ENCODE results near the gene NPC1.
"Not testable (repeated sequence)": the region's sequence is repeated elsewhere in the genome, so short reads cannot be mapped to it uniquely, and the experiment has no call there.

The NPC1 gene

GRCh38 chr18:23592911-23593310, 6.6 kb upstream of the NPC1 start:
- no peaks in the 10 kb centered on the region for H3K36me3 Mint-ChIP-seq
- DNase-seq (ENCODE audit: low spot score in 2 of 2) (no peak), ATAC-seq (ENCODE audit: low read depth) (no peak)
- peaks cover 4% of the 10 kb centered on the region for H3K27me3 Mint-ChIP-seq
- H3K4me1 Mint-ChIP-seq, result peaks cover 7% of the 10 kb centered on the region
- no peaks in the 10 kb centered on the region for H3K9me3 Mint-ChIP-seq
- H3K4me3 Mint-ChIP-seq, result no peak overlapping the region
- H3K27ac Mint-ChIP-seq, result no peak overlapping the region

GRCh38 chr18:23591011-23591410, 4.7 kb upstream of the NPC1 start:
- DNase-seq (ENCODE audit: low spot score in 2 of 2) (no peak), ATAC-seq (ENCODE audit: low read depth) (no peak)
- no peak overlapping the region for H3K27ac Mint-ChIP-seq
- no peaks in the 10 kb centered on the region for H3K36me3 Mint-ChIP-seq
- peaks cover 4% of the 10 kb centered on the region for H3K27me3 Mint-ChIP-seq
- H3K4me1 Mint-ChIP-seq, result peaks cover 3% of the 10 kb centered on the region
- no peak overlapping the region for H3K4me3 Mint-ChIP-seq
- H3K9me3 Mint-ChIP-seq, result no peaks in the 10 kb centered on the region

- Mint-ChIP-seq H3K27ac (no peak overlapping the region), H3K9me3 (no peaks in the 10 kb centered on the region), H3K4me1 (peaks cover 11% of the 10 kb centered on the region), H3K4me3 (no peak overlapping the region), H3K36me3 (no peaks in the 10 kb centered on the region), H3K27me3 (peaks cover 4% of the 10 kb centered on the region)
- DNase-seq (ENCODE audit: low spot score in 2 of 2) (no peak), ATAC-seq (ENCODE audit: low read depth) (no peak)
Observed at GRCh38 chr18:23588836-23589560, 2.7 kb upstream of the NPC1 start.

GRCh38 chr18:23587220-23587642, 925 bp upstream of the NPC1 start:
- Mint-ChIP-seq H3K4me1 (peaks cover 15% of the 10 kb centered on the region), H3K36me3 (peaks cover 2% of the 10 kb centered on the region), H3K27me3 (no peaks in the 10 kb centered on the region), H3K9me3 (no peaks in the 10 kb centered on the region), H3K4me3 (peak overlapping the region; percentile 92), H3K27ac (peak overlapping the region; percentile 96)
- ATAC-seq (ENCODE audit: low read depth), result no peak
- no peak for DNase-seq (ENCODE audit: low spot score in 2 of 2)

GRCh38 chr18:23585897-23586248, 433 bp downstream of the NPC1 start:
- ATAC-seq (ENCODE audit: low read depth) (no peak), DNase-seq (ENCODE audit: low spot score in 2 of 2) (no peak)
- Mint-ChIP-seq H3K4me3 (peak overlapping the region; percentile 92), H3K4me1 (peaks cover 15% of the 10 kb centered on the region), H3K27ac (peak overlapping the region; percentile 96), H3K36me3 (peaks cover 2% of the 10 kb centered on the region), H3K9me3 (no peaks in the 10 kb centered on the region), H3K27me3 (no peaks in the 10 kb centered on the region)

GRCh38 chr18:23585007-23585871, 1.1 kb downstream of the NPC1 start:
- Mint-ChIP-seq H3K4me1 (peaks cover 21% of the 10 kb centered on the region), H3K27ac (peak overlapping the region; percentile 96), H3K36me3 (peaks cover 5% of the 10 kb centered on the region), H3K4me3 (peak overlapping the region; percentile 92), H3K9me3 (no peaks in the 10 kb centered on the region), H3K27me3 (no peaks in the 10 kb centered on the region)
- DNase-seq (ENCODE audit: low spot score in 2 of 2) (peak; percentile 17 to 20), ATAC-seq (ENCODE audit: low read depth) (no peak)

GRCh38 chr18:23584019-23584983, 2.0 kb downstream of the NPC1 start:
- DNase-seq (ENCODE audit: low spot score in 2 of 2) (no peak), ATAC-seq (ENCODE audit: low read depth) (no peak)
- no peak overlapping the region for H3K4me3 Mint-ChIP-seq
- H3K9me3 Mint-ChIP-seq, result no peaks in the 10 kb centered on the region
- H3K4me1 Mint-ChIP-seq, result peaks cover 23% of the 10 kb centered on the region
- H3K36me3 Mint-ChIP-seq, result peaks cover 5% of the 10 kb centered on the region
- H3K27me3 Mint-ChIP-seq, result no peaks in the 10 kb centered on the region
- H3K27ac Mint-ChIP-seq, result no peak overlapping the region

- peaks cover 32% of the 10 kb centered on the region for H3K4me1 Mint-ChIP-seq
- ATAC-seq (ENCODE audit: low read depth), result no peak
- peak overlapping the region; percentile 28 for H3K27ac Mint-ChIP-seq
Observed at GRCh38 chr18:23583071-23583865, 3.0 kb downstream of the NPC1 start.

GRCh38 chr18:23580677-23581367, 5.5 kb downstream of the NPC1 start:
- Mint-ChIP-seq H3K4me3 (no peak overlapping the region), H3K36me3 (peaks cover 12% of the 10 kb centered on the region), H3K4me1 (peaks cover 28% of the 10 kb centered on the region), H3K9me3 (no peaks in the 10 kb centered on the region), H3K27ac (peak overlapping the region; percentile 73), H3K27me3 (no peaks in the 10 kb centered on the region)
- DNase-seq (ENCODE audit: low spot score in 2 of 2) (no peak), ATAC-seq (ENCODE audit: low read depth) (no peak)

More at GRCh38 chr18:23583071-23583865, 3.0 kb downstream of the NPC1 start:
- no peak overlapping the region for H3K4me3 Mint-ChIP-seq
- DNase-seq (ENCODE audit: low spot score in 2 of 2), result no peak
- H3K27me3 Mint-ChIP-seq, result no peaks in the 10 kb centered on the region
- no peaks in the 10 kb centered on the region for H3K9me3 Mint-ChIP-seq
- H3K36me3 Mint-ChIP-seq, result peaks cover 9% of the 10 kb centered on the region

GRCh38 chr18:23578891-23579653, 7.2 kb downstream of the NPC1 start:
- ATAC-seq (ENCODE audit: low read depth) (no peak), DNase-seq (ENCODE audit: low spot score in 2 of 2) (no peak)
- Mint-ChIP-seq H3K36me3 (peaks cover 15% of the 10 kb centered on the region), H3K4me1 (peaks cover 28% of the 10 kb centered on the region), H3K27me3 (no peaks in the 10 kb centered on the region), H3K27ac (peak overlapping the region; percentile 11), H3K4me3 (no peak overlapping the region), H3K9me3 (no peaks in the 10 kb centered on the region)

- Mint-ChIP-seq H3K36me3 (peaks cover 14% of the 10 kb centered on the region), H3K4me1 (peaks cover 30% of the 10 kb centered on the region), H3K9me3 (no peaks in the 10 kb centered on the region), H3K27me3 (no peaks in the 10 kb centered on the region), H3K4me3 (no peak overlapping the region), H3K27ac (peak overlapping the region; percentile 11)
- ATAC-seq (ENCODE audit: low read depth), result no peak
- no peak for DNase-seq (ENCODE audit: low spot score in 2 of 2)
Observed at GRCh38 chr18:23578067-23578701, 8.1 kb downstream of the NPC1 start.

GRCh38 chr18:23577521-23577920, 8.8 kb downstream of the NPC1 start:
- Mint-ChIP-seq H3K4me1 (peaks cover 28% of the 10 kb centered on the region), H3K36me3 (peaks cover 13% of the 10 kb centered on the region)
- ATAC-seq (ENCODE audit: low read depth); H3K27me3 Mint-ChIP-seq; H3K9me3 Mint-ChIP-seq; H3K27ac Mint-ChIP-seq; H3K4me3 Mint-ChIP-seq; DNase-seq (ENCODE audit: low spot score in 2 of 2): not testable (repeated sequence)
